HG02798 (cell line): ENCODE data around the gene TNNT3.

Source experiments
- ATAC-seq: cut with Tn5 transposase; IDR thresholded peaks from one replicate; pipeline ENCODE4 v1.9.1; 2021; ENCODE audit warnings: mild to moderate bottlenecking; ENCODE audit not compliant: unreplicated experiment, poor library complexity

Gene TNNT3

DNA sequence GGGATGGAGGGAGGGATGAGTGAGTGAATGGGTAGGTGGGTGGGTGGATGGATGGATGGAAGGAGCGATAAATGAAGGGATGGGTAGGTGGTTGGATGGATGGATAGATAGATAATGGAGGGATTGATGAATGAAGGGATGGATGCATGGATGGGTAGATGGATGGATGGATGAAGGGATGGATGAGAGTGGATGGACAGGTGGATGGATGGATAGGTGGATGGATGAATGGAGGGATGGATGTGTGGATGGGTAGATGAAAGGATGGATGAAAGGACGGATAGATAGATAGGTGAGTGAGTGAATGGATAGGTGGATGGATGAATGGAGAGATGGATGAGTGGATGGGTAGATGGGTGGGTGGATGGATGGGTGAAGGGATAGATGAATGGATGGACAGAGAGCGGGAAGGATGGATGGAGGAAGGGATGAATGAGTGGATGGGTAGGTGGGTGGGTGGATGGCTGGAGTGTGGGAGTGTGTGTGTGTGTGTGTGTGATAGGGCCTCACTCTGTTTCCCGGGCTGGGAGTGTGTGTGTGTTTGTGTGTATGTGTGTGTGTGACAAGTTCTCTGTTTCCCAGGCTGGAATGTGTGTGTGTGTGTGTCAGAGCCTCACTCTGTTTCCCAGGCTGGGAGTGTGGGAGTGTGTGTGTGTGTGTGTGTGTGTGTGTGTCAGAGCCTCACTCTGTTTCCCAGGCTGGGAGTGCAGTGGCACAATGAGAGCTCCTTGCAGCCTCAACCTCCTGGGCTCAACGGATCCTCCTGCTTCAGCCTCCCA, 25.7 kb upstream of the TNNT3 start:
- ATAC-seq, result no peak

DNA sequence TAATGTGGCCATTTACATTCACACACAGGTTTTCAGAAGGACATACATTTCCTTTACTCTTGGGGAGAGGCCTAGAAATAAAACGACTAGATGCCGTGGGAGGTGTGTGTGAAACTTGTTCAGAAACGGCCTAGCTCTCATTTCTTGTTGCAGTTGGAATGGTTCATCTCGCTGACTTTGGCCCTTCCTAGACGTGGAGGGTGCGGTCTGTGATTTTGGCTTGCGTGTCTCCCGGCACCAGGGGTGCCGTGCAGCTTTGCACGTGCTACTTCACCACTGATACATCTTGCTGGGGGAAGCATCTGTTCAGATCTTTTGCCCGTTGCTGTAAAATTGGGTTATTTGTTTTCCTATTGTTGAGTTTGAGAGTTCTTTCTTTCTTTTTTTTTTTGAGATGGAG, 24.7 kb upstream of the TNNT3 start:
- no peak for ATAC-seq

DNA sequence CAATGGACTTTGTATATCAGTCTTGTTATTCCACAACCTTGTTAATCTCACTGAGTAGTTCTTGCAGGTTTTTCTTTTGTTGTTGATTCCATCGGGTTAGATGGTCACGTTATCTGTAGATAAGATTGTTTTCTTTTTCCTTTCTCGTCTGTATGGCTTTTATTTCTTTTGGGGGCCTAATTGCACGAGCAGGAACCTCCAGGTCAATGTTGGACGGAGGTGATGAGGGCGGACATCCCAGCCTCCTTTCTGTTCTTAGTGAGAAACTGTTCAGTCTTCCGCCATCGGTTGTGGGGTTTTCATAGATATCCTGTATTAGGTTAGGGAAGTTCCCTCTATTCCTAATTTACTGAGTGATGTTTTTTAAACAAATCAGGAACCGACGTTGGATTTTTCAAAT, 23.0 kb upstream of the TNNT3 start:
- no peak for ATAC-seq

DNA sequence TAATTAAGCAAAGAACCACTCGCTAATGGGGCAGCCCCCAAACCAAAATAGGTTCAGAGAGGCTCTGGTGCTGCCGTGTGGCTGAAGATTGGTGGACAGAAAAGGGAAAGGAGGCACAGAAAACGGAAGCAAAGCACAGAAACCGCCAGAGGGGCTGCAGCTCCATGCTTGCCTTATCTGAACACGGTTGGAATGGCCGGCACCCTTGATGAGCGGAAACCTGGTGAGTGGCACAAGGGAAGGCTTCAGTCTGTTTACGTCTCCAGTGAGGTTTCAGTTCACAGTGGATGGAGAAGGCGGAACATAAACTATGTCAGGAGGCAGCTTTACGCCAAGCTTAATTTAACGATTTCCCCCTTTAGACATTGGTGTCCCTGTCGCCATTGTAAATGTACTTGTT, 22.6 kb upstream of the TNNT3 start:
- ATAC-seq, result no peak

DNA sequence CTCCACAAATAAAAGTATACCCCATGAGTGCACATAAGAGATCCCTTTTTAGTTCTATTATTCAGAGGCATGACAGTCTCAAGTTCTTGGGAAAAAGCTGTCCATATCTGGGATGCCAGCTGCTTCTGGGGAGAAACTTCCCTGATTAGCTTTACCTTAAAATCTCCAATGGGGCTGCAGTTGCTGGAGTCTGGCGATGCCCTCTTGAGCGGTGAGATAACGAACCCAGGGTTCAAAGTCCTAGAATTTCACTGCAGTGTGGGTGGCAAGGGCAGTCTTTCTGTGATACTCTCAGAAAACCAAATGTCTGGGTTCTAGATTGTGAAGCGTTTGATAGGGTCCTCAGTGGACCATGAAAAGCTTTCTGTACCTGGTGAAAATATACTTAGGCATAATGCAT, 20.4 kb upstream of the TNNT3 start:
- no peak for ATAC-seq

DNA sequence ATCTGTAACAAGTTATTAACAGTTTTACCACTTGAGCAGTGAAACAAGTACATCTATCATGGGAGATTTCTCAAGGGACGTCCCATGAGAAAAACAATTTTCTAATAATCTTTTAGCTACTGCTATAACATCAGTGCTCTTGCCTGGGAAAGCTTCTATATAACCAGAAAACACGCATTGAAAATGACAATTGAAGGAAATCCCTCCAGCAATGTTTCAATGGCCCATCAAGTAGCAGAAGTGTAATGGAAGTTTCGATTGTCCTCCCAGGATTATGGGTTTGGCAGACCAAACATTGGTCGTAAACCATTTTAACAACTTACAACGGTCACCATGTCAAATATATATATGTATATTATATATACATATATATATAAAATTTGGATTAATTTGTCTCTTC, 19.8 kb upstream of the TNNT3 start:
- no peak for ATAC-seq

DNA sequence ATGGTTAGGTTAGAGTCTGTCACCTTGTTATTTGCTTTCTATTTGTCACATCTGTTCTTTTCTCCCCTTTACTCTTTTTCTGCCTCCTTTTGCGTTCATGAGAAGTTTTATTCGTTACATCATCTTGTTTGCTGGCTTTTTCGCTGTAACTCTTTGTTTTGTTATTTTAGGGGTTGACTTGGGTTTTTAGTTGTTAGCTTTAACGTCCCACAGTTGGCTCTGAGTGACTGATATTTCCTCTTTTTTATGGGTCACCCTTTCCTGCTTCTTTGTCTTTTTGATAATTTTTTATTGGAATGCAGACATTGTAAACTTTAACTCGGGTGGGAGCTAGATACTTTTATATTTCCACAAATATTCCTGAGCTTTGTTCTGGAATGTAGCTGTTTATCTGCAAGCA, 13.3 kb upstream of the TNNT3 start:
- no peak for ATAC-seq

DNA sequence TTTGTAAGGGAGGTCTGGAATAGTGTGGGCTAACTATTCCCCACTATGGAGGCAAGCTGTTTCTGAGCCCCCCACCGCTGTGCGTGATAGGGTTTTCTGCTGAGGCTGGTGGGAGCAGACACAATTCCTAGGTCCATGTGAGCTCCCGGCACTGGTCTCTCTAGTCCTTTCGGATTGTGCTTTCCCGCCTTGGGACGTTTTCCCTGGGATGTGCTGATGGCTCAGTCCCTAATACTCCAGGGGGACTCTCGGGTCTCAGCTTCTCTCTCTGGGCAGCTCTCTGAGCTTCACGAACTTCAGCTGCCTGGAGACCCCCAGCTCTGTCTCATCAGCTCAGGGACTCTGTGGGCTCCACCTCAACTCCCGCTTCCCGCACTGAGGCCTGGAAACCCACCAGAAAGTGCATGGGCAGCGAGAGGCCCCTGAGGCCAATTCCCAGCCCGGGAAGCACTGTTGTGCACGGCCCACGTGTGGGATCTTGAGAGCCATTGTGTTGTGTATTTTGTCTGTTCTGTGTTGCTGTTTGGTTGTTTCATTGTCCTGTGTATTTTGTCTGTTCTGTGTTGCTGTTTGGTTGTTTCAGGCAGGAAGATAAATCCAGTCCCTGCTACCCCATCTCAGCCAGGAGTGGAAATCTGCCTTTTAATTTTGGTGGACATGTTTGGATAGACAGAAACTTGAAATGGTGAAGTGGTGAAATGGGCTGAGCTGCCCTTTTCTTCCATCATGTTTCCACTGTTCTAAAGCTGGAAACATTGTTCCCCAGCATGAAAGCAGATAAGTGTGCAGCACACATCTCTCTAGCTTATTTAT, 12.7 kb upstream of the TNNT3 start:
- ATAC-seq, result no peak

DNA sequence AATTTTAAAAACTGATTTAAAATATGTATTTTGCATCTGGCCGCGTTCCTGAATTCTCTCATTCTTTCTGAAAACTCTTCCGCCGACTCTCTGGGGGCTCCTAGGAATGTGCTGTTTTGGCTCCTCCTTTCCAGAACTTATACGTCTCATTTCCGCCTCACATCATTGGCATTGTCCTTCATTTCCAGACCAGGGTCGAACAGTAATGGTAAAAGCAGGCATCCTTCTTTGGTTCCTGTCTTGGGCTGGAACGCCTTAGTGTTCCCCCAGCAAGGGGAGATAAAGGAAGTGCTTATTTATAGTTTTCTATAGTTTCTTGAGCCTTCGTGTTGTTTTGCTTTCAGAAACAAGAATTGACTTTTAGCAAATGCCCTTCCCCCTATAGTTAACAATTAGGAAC, 10.9 kb upstream of the TNNT3 start:
- ATAC-seq, result no peak

DNA sequence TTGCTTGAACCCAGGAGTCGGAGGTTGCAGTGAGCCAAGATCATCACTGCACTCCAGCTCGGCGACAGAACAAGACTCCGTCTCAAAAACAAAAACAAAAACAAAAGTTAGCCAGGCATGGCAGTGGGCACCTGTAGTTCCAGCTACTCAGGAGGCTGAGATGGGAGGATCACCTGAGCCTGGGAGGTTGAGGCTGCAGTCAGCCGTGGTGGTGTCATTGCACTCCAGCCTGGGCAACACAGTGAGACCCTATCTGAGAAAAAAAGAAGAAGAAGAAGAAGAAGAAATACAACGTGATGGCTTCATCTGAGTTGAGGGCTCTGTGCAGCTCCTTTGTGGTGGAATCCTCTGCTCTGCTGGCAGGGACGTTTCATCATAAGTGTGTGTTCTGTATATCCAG, 10.0 kb upstream of the TNNT3 start:
- no peak for ATAC-seq

DNA sequence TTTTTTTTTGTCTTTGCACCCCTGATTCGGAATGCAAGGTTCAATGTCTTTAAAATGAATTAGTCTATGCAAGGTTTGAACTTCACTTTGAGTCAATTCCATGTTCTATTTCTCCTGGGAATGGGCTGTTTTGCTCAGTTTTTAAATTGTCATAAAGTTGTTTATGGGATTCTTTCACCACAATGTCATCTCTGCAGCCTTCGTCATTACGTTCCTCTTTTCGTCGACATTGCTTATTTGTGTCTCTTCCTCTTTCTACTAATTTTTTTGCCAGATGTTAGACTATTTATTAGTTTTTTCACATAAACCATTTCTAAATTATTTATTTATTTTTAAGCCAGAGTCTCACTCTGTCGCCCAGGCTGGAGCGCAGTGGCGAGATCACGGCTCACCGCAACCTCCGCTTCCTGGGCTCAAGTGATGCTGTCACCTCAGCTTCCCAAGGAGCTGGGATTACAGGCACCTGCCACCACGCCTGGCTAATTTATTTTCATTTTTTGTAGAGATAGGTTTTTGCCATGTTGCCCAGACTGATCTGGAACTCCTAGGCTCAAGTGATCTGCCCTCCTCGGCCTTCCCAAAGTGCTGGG, 7.1 kb upstream of the TNNT3 start:
- no peak for ATAC-seq

DNA sequence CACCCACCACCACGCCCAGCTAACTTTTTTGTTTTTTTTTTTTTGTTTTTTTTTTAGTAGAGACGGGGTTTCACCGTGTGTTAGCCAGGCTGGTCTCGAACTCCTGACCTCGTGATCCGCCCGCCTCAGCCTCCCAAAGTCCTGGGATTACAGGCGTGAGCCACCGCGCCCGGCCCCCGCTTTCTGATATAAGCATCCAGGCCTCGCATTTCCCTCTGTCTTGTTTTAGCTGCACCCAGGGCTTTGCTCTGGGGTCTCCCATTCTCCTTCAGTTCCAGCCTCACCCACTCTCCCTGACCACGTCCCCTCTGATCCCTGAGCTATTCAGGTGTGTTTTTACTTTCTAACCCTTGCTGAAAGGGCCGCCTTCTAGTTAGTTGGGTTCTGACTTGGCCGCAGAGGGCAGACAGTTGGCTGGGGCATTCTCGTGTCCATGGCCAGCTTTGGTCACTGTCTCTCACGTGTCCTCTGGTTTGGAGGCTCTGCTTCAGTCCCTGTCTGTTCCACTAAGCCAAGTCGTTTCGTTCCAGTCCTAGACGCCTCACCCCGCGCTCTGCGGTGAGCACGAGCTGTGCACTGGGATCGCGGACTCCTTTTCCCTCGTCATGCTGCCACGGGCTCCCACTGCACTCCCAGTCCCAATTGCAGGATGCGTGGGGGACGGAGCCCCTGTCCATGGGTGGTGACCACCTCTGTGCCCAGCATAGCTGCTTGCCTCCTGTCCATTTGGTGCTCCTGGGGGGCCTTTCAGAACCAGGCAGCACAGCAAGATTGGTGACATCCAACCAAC, 6.0 kb upstream of the TNNT3 start:
- no peak for ATAC-seq

DNA sequence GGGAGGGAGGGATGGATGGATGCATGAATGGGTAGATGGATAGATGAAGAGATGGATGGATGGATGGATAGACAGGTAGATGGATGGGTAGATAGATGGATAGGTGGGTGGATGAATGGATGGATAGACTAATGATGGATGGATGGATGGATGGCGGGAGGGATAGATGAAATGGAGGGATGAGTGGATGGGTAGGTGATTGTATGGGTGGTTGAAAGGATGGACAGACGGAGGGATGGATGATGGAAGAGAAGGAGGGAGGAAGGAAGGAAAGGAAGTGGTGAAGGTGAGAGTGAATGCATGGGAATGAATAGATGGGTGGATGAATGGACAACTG, 3.7 kb upstream of the TNNT3 start:
- ATAC-seq, result no peak

DNA sequence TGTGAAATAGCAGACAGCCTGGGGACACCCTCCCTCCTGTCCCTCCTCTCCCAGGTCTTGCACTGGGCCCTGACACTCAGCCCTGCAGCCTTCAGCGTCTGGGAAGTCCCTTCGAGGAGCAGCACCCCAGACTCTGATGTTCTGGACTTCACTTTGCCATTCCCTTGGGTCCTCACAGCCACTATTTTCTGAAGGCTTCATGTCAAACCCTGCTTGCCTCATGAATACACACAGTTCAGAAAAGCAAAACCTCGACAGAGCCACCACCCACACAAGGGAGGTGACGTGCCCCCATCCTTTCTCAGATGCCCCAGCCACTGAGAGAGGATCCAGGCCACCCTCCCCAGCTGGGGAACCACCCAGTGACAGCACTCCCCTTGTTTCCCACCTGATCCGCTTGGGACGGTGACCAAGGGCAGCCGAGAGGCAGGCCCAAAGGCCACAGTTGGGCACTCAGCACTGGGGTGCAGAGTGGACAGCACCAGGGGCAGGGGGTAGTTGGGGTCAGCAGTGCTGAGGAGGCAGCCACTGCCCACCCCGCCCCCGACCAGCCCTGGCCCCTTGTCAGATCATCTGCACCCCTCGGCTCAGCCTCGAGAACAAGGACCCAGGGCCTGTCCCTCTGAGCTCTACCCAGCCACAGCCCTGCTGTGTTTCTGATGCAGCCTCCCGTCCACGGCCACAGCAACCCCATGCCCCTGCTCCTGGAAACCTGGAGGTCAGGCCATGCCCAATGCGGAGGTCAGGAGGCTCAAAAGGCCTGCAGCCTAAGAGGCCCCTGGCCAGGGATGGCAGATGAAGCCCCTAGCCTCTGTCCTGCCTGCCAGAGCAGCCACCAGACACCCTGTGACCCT, 3.1 kb upstream of the TNNT3 start:
- ATAC-seq, result peak; percentile 61

DNA sequence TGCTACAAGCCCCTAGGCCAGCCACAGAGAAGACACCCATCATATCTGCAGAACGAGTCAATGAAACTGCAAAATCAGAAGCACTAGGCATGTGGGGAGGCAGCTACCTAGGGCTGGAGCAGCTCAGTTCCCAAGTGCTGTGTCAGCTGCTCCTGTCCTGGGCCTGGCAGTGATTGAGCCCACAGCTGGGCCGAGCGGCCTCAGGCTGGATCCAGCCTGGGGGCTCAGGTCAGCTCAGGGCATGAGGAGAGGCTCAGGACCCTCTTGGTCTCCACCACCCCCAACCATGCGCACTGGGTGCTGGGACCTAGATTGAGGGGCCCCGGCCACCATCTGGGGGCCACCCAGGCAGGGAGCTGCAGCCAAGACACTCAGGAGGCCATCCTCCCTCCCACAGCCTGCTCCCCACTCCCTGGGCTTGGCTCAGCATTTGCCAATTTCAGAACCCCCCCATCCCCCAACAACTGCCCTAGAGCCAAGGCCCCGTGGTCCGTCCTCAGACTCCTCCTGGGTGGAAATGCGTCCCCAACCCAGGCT, 2.4 kb upstream of the TNNT3 start:
- ATAC-seq, result peak; percentile 10

DNA sequence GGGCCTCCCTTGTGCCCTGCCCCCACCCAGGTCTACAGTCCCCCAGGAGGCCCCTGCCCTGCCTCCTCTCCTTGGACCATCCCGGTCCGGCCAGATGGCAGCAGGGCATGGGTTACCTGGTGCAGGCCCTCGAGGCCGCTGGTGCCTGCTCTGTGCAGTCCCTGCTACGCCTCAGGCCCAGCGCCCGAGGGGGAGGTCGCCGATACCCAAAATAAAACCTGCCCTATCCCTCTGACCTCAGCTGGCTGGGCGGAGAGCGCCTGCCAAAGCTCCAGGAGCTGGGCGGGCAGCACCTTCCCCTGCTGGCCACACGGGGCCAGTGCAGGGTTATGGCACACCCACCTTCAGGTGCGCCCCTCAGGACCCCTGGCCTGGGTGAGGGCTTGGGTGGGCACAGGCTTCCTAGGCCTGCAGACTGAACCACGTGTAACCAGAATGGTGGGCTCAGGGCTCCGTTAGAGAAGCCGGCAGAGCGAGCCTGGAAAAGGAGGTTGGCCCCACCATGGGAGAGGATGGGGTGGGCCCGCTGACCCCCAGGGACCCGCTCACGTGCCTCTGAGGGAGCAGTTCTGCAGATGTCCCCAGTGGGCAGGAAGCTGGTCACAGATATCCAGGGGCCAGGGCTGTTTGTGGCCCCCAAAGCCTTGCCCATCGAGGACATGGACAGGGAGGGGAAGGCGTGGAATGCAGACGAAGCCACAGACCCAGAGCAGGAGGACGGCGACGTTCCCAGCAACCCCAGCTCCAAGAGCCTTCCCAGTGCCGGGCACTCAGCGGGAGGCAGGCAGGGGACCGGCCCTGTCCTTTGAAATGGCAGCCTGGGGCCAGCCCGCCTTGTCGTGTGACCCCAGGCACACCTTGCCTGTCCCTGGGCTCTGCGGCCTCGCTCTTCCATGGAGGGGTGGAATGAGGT, 1.7 kb upstream of the TNNT3 start:
- no peak for ATAC-seq

DNA sequence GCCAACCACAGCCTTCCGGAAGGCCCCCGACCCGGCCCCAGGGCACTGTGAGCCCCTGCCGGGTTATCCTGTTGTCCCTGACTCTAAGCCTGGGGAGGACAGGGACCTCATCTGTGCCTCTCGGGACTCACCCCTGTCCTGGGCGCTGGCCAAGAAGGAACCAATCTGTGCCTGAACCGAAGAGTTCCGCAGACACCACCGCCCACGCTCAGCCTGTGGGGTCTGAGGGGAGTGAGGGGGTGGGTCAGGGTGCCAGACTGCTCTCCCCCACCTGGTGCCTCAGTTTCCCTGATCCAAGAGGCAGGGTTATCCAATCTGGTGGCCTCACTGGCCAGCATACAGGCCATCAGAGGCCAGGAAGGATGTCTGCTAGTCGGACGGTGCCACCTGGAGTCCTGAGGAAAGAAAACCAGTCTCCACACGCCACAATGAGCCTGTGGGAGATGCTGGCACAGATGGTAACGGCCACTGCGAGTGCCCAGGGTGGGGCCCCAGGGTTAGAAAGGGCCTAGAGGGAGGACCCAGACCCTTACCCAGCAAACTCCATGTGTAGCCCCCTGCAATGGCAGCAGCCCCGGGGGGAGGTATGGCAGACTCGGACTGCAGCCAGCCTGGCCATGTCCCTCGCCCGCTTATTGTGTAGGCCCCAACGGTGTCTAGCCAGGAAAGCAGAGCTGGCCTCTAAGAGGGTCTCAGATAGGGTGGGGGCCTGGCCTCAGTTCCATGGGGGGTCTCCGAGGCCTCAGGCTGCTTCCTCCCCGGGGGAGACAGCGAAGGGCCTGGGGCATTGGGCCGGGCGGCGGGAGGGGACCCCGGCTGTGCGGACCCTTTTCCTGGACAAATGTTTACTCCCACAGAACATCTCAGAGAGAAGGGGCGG, 827 bp upstream of the TNNT3 start:
- ATAC-seq, result no peak
